K562 (cell line): ENCODE data around the gene CACNG3. TPM values are rescaled to one million over a fixed set of nuclear protein-coding genes. Genes with fewer than 3 reads are reported as not detected.

Source experiments
- ARID1B ChIP-seq: fragments of 450-650 bp; IDR thresholded peaks from 2 replicates; pipeline ENCODE4 v1.6.1; 2016; ENCODE audit warnings: antibody characterized with exemption, mild to moderate bottlenecking, inconsistent platforms
- CBFA2T2 ChIP-seq: fragments of 450-650 bp; conservative IDR thresholded peaks from 2 replicates; pipeline ENCODE4 v1.6.1; 2017; ENCODE audit warnings: mild to moderate bottlenecking
- CBFA2T3 ChIP-seq: fragments of 450-650 bp; IDR thresholded peaks from 2 replicates; pipeline ENCODE4 v1.6.1; 2017
- CBX2 ChIP-seq: fragments of 200-600 bp; sonication (generic); IDR thresholded peaks from one replicate; pipeline ENCODE4 v1.6.1; 2012; ENCODE audit warnings: mild to moderate bottlenecking, low read length, inconsistent platforms; ENCODE audit not compliant: insufficient read depth, poor library complexity, severe bottlenecking
- DPF2 ChIP-seq: fragments of 450-650 bp; IDR thresholded peaks from 2 replicates; pipeline ENCODE4 v1.6.1; 2016
- FOXP1 ChIP-seq: sonication (generic); formaldehyde crosslinking; IDR thresholded peaks from 2 replicates; pipeline ENCODE4 v1.8.0; 2022; ENCODE audit warnings: mild to moderate bottlenecking, missing genetic modification reagents
- HEY1 ChIP-seq: fragments of 250-450 bp; sonication (Bioruptor Pico); IDR thresholded peaks from 2 replicates; pipeline ENCODE4 v1.5.0; 2020; ENCODE audit warnings: mild to moderate bottlenecking, moderate library complexity, borderline replicate concordance
- HNRNPK ChIP-seq: fragments of 200-400 bp; formaldehyde crosslinking; IDR thresholded peaks from one replicate; pipeline ENCODE4 v1.6.1; 2018; ENCODE audit warnings: mild to moderate bottlenecking, low read depth, low read length; ENCODE audit not compliant: poor library complexity, severe bottlenecking
- MTA2 ChIP-seq: fragments of 450-650 bp; IDR thresholded peaks from 2 replicates; pipeline ENCODE4 v1.6.1; 2016; ENCODE audit warnings: low read depth
- NCOA1 ChIP-seq: fragments of 450-650 bp; IDR thresholded peaks from 2 replicates; pipeline ENCODE4 v1.6.1; 2016; ENCODE audit warnings: low read depth
- POLR2AphosphoS5 ChIP-seq: IDR thresholded peaks from 2 replicates; pipeline ENCODE4 v1.6.1; 2011; ENCODE audit warnings: mild to moderate bottlenecking, low read depth, low read length, moderate library complexity; ENCODE audit not compliant: control insufficient read depth, insufficient read depth
- SMARCA4 ChIP-seq: fragments of 450-650 bp; IDR thresholded peaks from 2 replicates; pipeline ENCODE4 v1.6.1; 2016
- SOX6 ChIP-seq: fragments of 450-650 bp; IDR thresholded peaks from 2 replicates; pipeline ENCODE4 v1.6.1; 2014; ENCODE audit warnings: mild to moderate bottlenecking
- SP1 ChIP-seq: sonication (generic); formaldehyde crosslinking; IDR thresholded peaks from 2 replicates; pipeline ENCODE4 v1.8.1; 2022; ENCODE audit warnings: mild to moderate bottlenecking, missing genetic modification reagents
- SUPT5H ChIP-seq: fragments of 450-650 bp; IDR thresholded peaks from 2 replicates; pipeline ENCODE4 v1.6.1; 2016
- TCF3 ChIP-seq: sonication (generic); formaldehyde crosslinking; IDR thresholded peaks from 2 replicates; pipeline ENCODE4 v1.4.0; 2020; ENCODE audit warnings: mild to moderate bottlenecking, missing genetic modification reagents
- ZBTB12 ChIP-seq: fragments of 250-450 bp; sonication (Bioruptor Pico); IDR thresholded peaks from 2 replicates; pipeline ENCODE4 v1.4.0; 2020
- ZEB2 ChIP-seq: fragments of 450-650 bp; IDR thresholded peaks from 2 replicates; pipeline ENCODE4 v1.6.1; 2016
- ZNF324 ChIP-seq: fragments of 250-450 bp; sonication (Bioruptor Pico); IDR thresholded peaks from 2 replicates; pipeline ENCODE4 v1.4.0; 2020; ENCODE audit warnings: mild to moderate bottlenecking
- ZNF436 ChIP-seq: fragments of 250-450, 450-650 bp; sonication (Bioruptor Pico); formaldehyde crosslinking; IDR thresholded peaks from 2 replicates; pipeline ENCODE4 v1.7.0; 2020; ENCODE audit warnings: mild to moderate bottlenecking
- ZNF609 ChIP-seq: sonication (generic); formaldehyde crosslinking; IDR thresholded peaks from 2 replicates; pipeline ENCODE4 v1.8.1; 2023; ENCODE audit warnings: missing genetic modification reagents, mild to moderate bottlenecking, borderline replicate concordance
- ZNF644 ChIP-seq: fragments of 200-800 bp; sonication (Bioruptor generic); IDR thresholded peaks from 2 replicates; pipeline ENCODE4 v1.6.1; 2016; ENCODE audit warnings: low read depth, missing genetic modification characterization, missing compliant biosample characterization
- polyA plus RNA-seq, 8 experiments: library from polyadenylated mRNA; depleted of rRNA in 4 of 8; stranded (reverse) in 5 of 8; unstranded in 3 of 8; fragments of >200 nt; fragmentation: Nextera tagmentation in 2 of 8; fragmentation: Illumina TruSeq in 1 of 8; extraction: Ambion mirVana in 2 of 8; extraction: Trizol in 1 of 8; gene quantifications; 2 replicates each; pipeline versions ENCODE4 v1.2.1 to v1.2.3, GENCODE V29; 2011 to 2014; ENCODE audit warnings: inconsistent platforms in 1 of 8, missing spikeins in 1 of 8
- total RNA-seq, 7 experiments: library from RNA; depleted of rRNA in 6 of 7; stranded (reverse); fragments of >200 nt in 6 of 7; fragmentation: Illumina TruSeq in 2 of 7; extraction: Trizol in 2 of 7; gene quantifications; 2 replicates each; pipeline versions ENCODE4 v1.2.1 to v1.2.3, GENCODE V29; 2011 to 2021; ENCODE audit warnings: low replicate concordance in 1 of 7
- TF ChIP-seq, protein P1 (sequence below): fragments of 250-450 bp; sonication (Bioruptor Pico); IDR thresholded peaks from 2 replicates; pipeline ENCODE4 v1.6.1; 2021; ENCODE audit warnings: mild to moderate bottlenecking
- TF ChIP-seq, protein P2 (sequence below): fragments of 250-450 bp; sonication (Bioruptor Pico); IDR thresholded peaks from 2 replicates; pipeline ENCODE4 v1.5.1; 2021; ENCODE audit warnings: mild to moderate bottlenecking

Gene CACNG3
- total and polyA plus RNA-seq, 9 of the 15 experiments (the other 6 are each of a cell fraction or from before 2014, with no cell fraction given): not detected

DNA sequence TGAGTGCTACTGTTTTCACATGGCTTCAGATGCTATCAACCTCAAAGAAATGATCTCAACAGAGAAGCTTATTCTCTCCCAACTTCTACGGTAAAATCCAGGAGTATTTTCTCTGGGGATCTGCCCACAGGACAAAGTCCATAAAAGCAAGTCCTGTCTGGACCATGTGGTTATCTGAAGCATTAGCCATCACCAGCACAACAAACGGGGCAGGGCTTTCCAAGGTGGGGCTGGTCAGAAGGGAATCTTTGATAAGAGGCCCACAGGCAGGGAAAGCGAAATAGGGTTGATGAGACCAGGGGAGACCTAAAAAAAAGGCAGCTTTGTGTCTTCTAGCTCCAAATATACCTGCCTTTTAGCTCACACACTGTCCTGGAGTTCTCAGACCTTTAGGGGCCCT lies 38.7 kb upstream of the CACNG3 start (continued):
- TF ChIP-seq POLR2AphosphoS5: peak; percentile 78; the same call in 1 of the 2 replicates
- no peak for TF ChIP-seq ZNF324
- TF ChIP-seq ZEB2: no peak
- TF ChIP-seq, protein P1, sequence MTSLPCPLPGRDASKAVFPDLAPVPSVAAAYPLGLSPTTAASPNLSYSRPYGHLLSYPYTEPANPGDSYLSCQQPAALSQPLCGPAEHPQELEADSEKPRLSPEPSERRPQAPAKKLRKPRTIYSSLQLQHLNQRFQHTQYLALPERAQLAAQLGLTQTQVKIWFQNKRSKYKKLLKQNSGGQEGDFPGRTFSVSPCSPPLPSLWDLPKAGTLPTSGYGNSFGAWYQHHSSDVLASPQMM (CRISPR knock-in tag): no peak
- TF ChIP-seq CBFA2T2: peak; percentile 71
- peak; percentile 46; the same call in 1 of the 2 replicates for TF ChIP-seq SMARCA4
- TF ChIP-seq, protein P2, sequence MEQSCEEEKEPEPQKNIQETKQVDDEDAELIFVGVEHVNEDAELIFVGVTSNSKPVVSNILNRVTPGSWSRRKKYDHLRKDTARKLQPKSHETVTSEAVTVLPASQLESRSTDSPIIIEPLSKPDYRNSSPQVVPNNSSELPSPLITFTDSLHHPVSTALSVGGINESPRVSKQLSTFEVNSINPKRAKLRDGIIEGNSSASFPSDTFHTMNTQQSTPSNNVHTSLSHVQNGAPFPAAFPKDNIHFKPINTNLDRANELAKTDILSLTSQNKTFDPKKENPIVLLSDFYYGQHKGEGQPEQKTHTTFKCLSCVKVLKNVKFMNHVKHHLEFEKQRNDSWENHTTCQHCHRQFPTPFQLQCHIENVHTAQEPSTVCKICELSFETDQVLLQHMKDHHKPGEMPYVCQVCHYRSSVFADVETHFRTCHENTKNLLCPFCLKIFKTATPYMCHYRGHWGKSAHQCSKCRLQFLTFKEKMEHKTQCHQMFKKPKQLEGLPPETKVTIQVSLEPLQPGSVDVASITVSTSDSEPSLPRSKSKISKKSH: no peak
- no peak for TF ChIP-seq HNRNPK
- TF ChIP-seq SUPT5H: no peak
- TF ChIP-seq NCOA1: no peak
- peak; percentile 68 for TF ChIP-seq MTA2
- TF ChIP-seq DPF2: peak; percentile 64; the same call in 1 of the 2 replicates
- TF ChIP-seq CBX2: no peak
- no peak for TF ChIP-seq HEY1 (CRISPR knock-in tag)
- no peak for TF ChIP-seq ZNF644 (tag)
- TF ChIP-seq FOXP1 (CRISPR knock-in tag): 0 out of 2 replicates have a peak, but pooled peaks have one; percentile 37
- TF ChIP-seq ZBTB12: no peak
- TF ChIP-seq SP1 (CRISPR knock-in tag): no peak
- no peak for TF ChIP-seq ZNF436 (CRISPR knock-in tag)
- TF ChIP-seq CBFA2T3: peak; percentile 81
- TF ChIP-seq SOX6: peak; percentile 49; the same call in 1 of the 2 replicates
- no peak for TF ChIP-seq ZNF609 (CRISPR knock-in tag)
- peak; percentile 76 for TF ChIP-seq ARID1B
- TF ChIP-seq TCF3 (CRISPR knock-in tag): peak; percentile 84
